Measurements from ENCODE around the gene PSEN1. TPM values are rescaled to one million over a fixed set of nuclear protein-coding genes. Genes with fewer than 3 reads are reported as not detected.

Gene PSEN1
- total and polyA plus RNA-seq, 2 experiments from 2014 or later, result 46.3 to 49.5 TPM

GRCh38 chr14:73250781-73251500 lies 114.6 kb downstream of the PSEN1 start:
- H3K9ac ChIP-seq, result no peak overlapping the region
- DNase-seq, result no peak
- H3K36me3 ChIP-seq (ENCODE audit: low read depth), result no peaks in the 10 kb centered on the region
- H3K4me1 ChIP-seq (ENCODE audit: insufficient read depth), result no peaks in the 10 kb centered on the region
- in situ Hi-C loops (cut with MboI), result no loop called here
- H3F3A ChIP-seq (ENCODE audit: insufficient read depth), result no peaks in the 10 kb centered on the region
- 87 to 89% methylated on average over 26 to 27 of the region's 27 CpGs for WGBS, 2 experiments (ENCODE audit: low coverage in 1 of 2, low lambda C conversion rate in 2 of 2, missing lambda C conversion rate in 2 of 2)
- no peak overlapping the region for H3K27ac ChIP-seq
- H3K27me3 ChIP-seq (replicated peaks; ENCODE audit: insufficient read depth), result no peaks in the 10 kb centered on the region
- no peak overlapping the region for H3K4me2 ChIP-seq (ENCODE audit: unreplicated experiment)
- TF ChIP-seq EZH2phosphoT487 (IDR thresholded peaks at IDR 0.05; ENCODE audit: insufficient read depth, low read depth) (no peak), EZH2 (IDR thresholded peaks at IDR 0.05; ENCODE audit: insufficient read depth, poor library complexity, severe bottlenecking) (no peak)
- no peak overlapping the region for H3K4me3 ChIP-seq
- H2AFZ ChIP-seq, result no peak overlapping the region
- H4K20me1 ChIP-seq (ENCODE audit: insufficient read depth), result no peaks in the 10 kb centered on the region
- H3K9me2 ChIP-seq (ENCODE audit: insufficient read depth), result no peaks in the 10 kb centered on the region
- no peaks in the 10 kb centered on the region for H3K79me2 ChIP-seq (ENCODE audit: insufficient read depth)
- no peaks in the 10 kb centered on the region for H3K9me3 ChIP-seq (ENCODE audit: low read depth)

DNA sequence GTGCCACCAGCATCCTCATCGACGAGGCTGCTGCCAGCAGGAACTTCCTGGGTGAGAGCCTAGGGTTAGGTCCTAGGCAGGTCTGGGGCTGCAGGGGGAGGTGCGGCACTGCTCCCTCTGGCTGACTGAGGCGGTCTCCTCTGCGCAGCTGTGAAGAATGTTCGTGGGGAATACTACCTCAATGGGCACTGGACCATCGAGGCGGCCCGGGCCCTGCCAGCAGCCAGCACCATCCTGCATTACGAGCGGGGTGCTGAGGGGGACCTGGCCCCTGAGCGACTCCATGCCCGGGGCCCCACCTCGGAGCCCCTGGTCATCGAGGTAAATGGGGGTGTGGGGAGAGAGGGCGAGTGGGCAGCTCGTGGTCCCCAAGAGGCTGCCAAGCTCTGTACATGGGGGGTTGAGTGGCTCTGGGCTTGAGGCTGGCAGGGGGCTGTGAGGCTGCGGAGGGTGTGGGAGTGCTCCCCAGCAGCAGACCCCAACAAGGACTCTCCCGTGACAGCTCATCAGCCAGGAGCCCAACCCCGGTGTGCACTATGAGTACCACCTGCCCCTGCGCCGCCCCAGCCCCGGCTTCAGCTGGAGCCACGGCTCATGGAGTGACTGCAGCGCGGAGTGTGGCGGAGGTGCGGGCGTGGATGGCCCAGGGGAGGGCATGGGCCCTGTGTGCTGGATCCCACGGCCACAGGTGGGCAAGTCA lies 115.4 kb downstream of the PSEN1 start:
- Histone ChIP-seq H2AFZ (no peak overlapping the region), H3K9ac (no peak overlapping the region), H3K9me3 (ENCODE audit: low read depth) (no peaks in the 10 kb centered on the region), H3F3A (ENCODE audit: insufficient read depth) (no peaks in the 10 kb centered on the region), H4K20me1 (ENCODE audit: insufficient read depth) (no peaks in the 10 kb centered on the region), H3K4me2 (ENCODE audit: unreplicated experiment) (no peak overlapping the region), H3K9me2 (ENCODE audit: insufficient read depth) (no peaks in the 10 kb centered on the region), H3K4me1 (ENCODE audit: insufficient read depth) (no peaks in the 10 kb centered on the region), H3K27me3 (replicated peaks; ENCODE audit: insufficient read depth) (no peaks in the 10 kb centered on the region), H3K4me3 (no peak overlapping the region), H3K36me3 (ENCODE audit: low read depth) (no peaks in the 10 kb centered on the region), H3K79me2 (ENCODE audit: insufficient read depth) (no peaks in the 10 kb centered on the region), H3K27ac (no peak overlapping the region)
- TF ChIP-seq EZH2phosphoT487 (IDR thresholded peaks at IDR 0.05; ENCODE audit: insufficient read depth, low read depth) (no peak), EZH2 (IDR thresholded peaks at IDR 0.05; ENCODE audit: insufficient read depth, poor library complexity, severe bottlenecking) (no peak)
- in situ Hi-C loops (cut with MboI), result no loop called here
- 84 to 86% methylated on average over 29 to 30 of the region's 30 CpGs for WGBS, 2 experiments (ENCODE audit: low coverage in 1 of 2, low lambda C conversion rate in 2 of 2, missing lambda C conversion rate in 2 of 2)
- no peak for DNase-seq

DNA sequence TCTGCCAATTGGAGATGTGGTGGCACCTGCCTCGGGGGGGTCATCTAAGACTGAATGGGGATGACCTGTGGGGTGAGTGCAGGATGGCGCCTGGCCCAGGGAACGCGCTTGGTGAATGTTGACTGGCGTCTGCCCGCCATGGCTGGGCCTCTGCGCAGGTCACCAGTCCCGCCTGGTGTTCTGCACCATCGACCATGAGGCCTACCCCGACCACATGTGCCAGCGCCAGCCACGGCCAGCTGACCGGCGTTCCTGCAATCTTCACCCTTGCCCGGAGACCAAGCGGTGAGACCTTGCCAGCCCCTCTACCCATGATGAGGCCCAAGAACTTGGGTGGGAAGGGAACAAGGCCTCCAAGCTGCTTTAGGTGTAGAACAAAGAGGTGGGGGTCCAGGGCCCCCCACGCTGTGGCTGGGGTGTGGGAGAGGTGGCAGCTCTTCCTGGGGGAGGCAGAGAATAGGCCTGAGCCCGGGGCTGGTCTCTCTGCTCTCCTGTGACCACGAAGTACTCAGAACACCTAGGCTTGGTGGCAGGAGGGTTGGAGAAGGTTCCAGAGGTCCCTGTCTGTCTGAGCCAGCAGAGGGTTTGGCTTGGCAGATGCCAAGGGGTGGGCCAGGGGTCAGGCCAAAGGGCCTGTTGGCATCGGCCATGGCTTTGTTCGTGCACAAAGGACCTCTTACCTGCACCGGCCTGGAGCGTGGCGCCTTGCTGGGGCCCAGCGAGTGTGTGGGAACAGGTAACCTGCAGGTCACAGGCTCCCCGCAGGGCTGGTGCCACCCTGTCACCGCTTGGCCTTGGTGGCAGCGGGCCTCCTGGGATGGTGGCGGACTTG lies 116.4 kb downstream of the PSEN1 start:
- no peaks in the 10 kb centered on the region for H3K27me3 ChIP-seq (replicated peaks; ENCODE audit: insufficient read depth)
- no peak overlapping the region for H3K4me2 ChIP-seq (ENCODE audit: unreplicated experiment)
- no peak overlapping the region for H2AFZ ChIP-seq
- no peak overlapping the region for H3K27ac ChIP-seq
- no peaks in the 10 kb centered on the region for H3K9me3 ChIP-seq (ENCODE audit: low read depth)
- 81 to 85% methylated on average over 27 to 29 of the region's 29 CpGs for WGBS, 2 experiments (ENCODE audit: low coverage in 1 of 2, low lambda C conversion rate in 2 of 2, missing lambda C conversion rate in 2 of 2)
- no peaks in the 10 kb centered on the region for H4K20me1 ChIP-seq (ENCODE audit: insufficient read depth)
- H3K9ac ChIP-seq, result no peak overlapping the region
- TF ChIP-seq EZH2 (IDR thresholded peaks at IDR 0.05; ENCODE audit: insufficient read depth, poor library complexity, severe bottlenecking), result no peak
- no peak for TF ChIP-seq EZH2phosphoT487 (IDR thresholded peaks at IDR 0.05; ENCODE audit: insufficient read depth, low read depth)
- H3K9me2 ChIP-seq (ENCODE audit: insufficient read depth), result no peaks in the 10 kb centered on the region
- in situ Hi-C loops (cut with MboI), result no loop called here
- no peaks in the 10 kb centered on the region for H3F3A ChIP-seq (ENCODE audit: insufficient read depth)
- no peaks in the 10 kb centered on the region for H3K36me3 ChIP-seq (ENCODE audit: low read depth)
- no peak overlapping the region for H3K4me3 ChIP-seq
- H3K79me2 ChIP-seq (ENCODE audit: insufficient read depth), result no peaks in the 10 kb centered on the region
- H3K4me1 ChIP-seq (ENCODE audit: insufficient read depth), result no peaks in the 10 kb centered on the region
- DNase-seq, result no peak

- no peaks in the 10 kb centered on the region for H3K4me1 ChIP-seq (ENCODE audit: insufficient read depth)
- TF ChIP-seq EZH2 (IDR thresholded peaks at IDR 0.05; ENCODE audit: insufficient read depth, poor library complexity, severe bottlenecking), result no peak
- no peak for TF ChIP-seq EZH2phosphoT487 (IDR thresholded peaks at IDR 0.05; ENCODE audit: insufficient read depth, low read depth)
- no peaks in the 10 kb centered on the region for H3K27me3 ChIP-seq (replicated peaks; ENCODE audit: insufficient read depth)
- no peaks in the 10 kb centered on the region for H3K79me2 ChIP-seq (ENCODE audit: insufficient read depth)
- no peaks in the 10 kb centered on the region for H3K9me2 ChIP-seq (ENCODE audit: insufficient read depth)
- H3K27ac ChIP-seq, result no peak overlapping the region
- H3K4me2 ChIP-seq (ENCODE audit: unreplicated experiment), result no peak overlapping the region
- no peak overlapping the region for H3K9ac ChIP-seq
- no peaks in the 10 kb centered on the region for H3K9me3 ChIP-seq (ENCODE audit: low read depth)
- H3K4me3 ChIP-seq, result no peak overlapping the region
- DNase-seq, result no peak
- H4K20me1 ChIP-seq (ENCODE audit: insufficient read depth), result no peaks in the 10 kb centered on the region
- no peaks in the 10 kb centered on the region for H3F3A ChIP-seq (ENCODE audit: insufficient read depth)
- H2AFZ ChIP-seq, result no peak overlapping the region
- in situ Hi-C loops (cut with MboI), result no loop called here
- WGBS, 2 experiments (ENCODE audit: low coverage in 1 of 2, low lambda C conversion rate in 2 of 2, missing lambda C conversion rate in 2 of 2), result 86 to 93% methylated on average over 5 to 10 of the region's 10 CpGs
- H3K36me3 ChIP-seq (ENCODE audit: low read depth), result no peaks in the 10 kb centered on the region
Observed at GRCh38 chr14:73253323-73253610, 117.0 kb downstream of the PSEN1 start.

Data from GM23248 (cell line).